Measurements from ENCODE around the gene TNFRSF4.

The TNFRSF4 gene

GRCh38 chr1:1222575-1223225 is 8.7 kb upstream of the TNFRSF4 start:
- DNase-seq (ENCODE audit: low read depth): no peak
- no peak overlapping the region for H3K4me3 ChIP-seq (ENCODE audit: low read depth, low read length)
- TF ChIP-seq CTCF (IDR thresholded peaks at IDR 0.05; ENCODE audit: low read depth, low read length, missing control alignments): no peak

- TF ChIP-seq CTCF (IDR thresholded peaks at IDR 0.05; ENCODE audit: low read depth, low read length, missing control alignments): no peak
- DNase-seq (ENCODE audit: low read depth): no peak
- H3K4me3 ChIP-seq (ENCODE audit: low read depth, low read length): no peak overlapping the region
Measured at GRCh38 chr1:1221887-1222574, 8.1 kb upstream of the TNFRSF4 start.

- no peak for TF ChIP-seq CTCF (IDR thresholded peaks at IDR 0.05; ENCODE audit: low read depth, low read length, missing control alignments)
- DNase-seq (ENCODE audit: low read depth): no peak
- H3K4me3 ChIP-seq (ENCODE audit: low read depth, low read length): no peak overlapping the region
Measured at GRCh38 chr1:1220197-1220596, 6.2 kb upstream of the TNFRSF4 start.

- H3K4me3 ChIP-seq (ENCODE audit: low read depth, low read length): no peak overlapping the region
- DNase-seq (ENCODE audit: low read depth): no peak
- TF ChIP-seq CTCF (IDR thresholded peaks at IDR 0.05; ENCODE audit: low read depth, low read length, missing control alignments): no peak
Measured at GRCh38 chr1:1219341-1219740, 5.4 kb upstream of the TNFRSF4 start.

DNA sequence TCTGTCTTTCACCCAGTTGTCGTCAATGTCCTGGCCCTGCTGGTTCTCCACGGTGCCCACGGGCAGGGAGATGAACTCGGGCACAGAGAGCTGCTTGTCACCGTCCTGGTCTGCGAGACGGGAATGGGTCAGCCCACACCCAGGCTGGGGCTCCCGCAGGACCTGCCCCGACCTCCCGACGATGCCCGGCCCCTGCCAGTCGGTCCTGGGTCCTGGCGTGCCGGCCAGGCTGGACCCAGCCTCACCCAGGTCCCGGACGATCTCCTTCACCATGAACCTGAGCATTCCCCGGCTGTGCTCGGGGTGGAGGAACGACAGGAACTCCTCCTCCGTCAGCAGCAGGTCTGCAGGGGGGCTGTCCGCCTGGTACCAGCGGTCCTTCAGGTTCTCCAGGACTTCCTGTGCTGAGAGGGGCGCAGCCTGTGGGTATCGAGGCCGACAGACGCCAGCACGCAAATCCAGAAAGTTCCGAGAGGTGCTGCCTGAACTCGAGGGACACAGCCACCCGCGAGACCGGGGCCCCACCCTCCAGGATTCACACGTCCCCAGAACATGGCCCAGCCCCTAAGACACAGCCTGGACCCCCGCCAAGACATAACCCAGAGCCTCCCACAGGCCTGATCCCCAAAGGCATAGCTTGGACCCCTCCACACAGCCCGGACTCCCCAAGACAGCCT is 4.7 kb upstream of the TNFRSF4 start:
- no peak for TF ChIP-seq CTCF (IDR thresholded peaks at IDR 0.05; ENCODE audit: low read depth, low read length, missing control alignments)
- no peak for DNase-seq (ENCODE audit: low read depth)
- no peak overlapping the region for H3K4me3 ChIP-seq (ENCODE audit: low read depth, low read length)

- no peak overlapping the region for H3K4me3 ChIP-seq (ENCODE audit: low read depth, low read length)
- TF ChIP-seq CTCF (IDR thresholded peaks at IDR 0.05; ENCODE audit: low read depth, low read length, missing control alignments): no peak
- no peak for DNase-seq (ENCODE audit: low read depth)
Measured at GRCh38 chr1:1217621-1218523, 3.9 kb upstream of the TNFRSF4 start.
